Effector memory CD8-positive, alpha-beta T cell (primary cell): ENCODE measurements around the gene LHFPL3.

Experiments used
- ATAC-seq: fragments of 150-1000 bp; cut with Tn5 transposase; replicated peaks from 2 replicates; pipeline ENCODE4 v1.10.0; 2021; ENCODE audit warnings: mild to moderate bottlenecking, moderate library complexity
- DNase-seq, 3 experiments: peaks; one replicate each; pipeline ENCODE4 v3.0.0; 2021
- H3K27ac Mint-ChIP-seq, 2 donors: one replicate each; pipeline ENCODE4 v1.8.0; 2022; ENCODE audit warnings: mild to moderate bottlenecking in 2 of 2, mixed read lengths in 2 of 2, moderate library complexity in 2 of 2
- H3K27me3 Mint-ChIP-seq, 2 donors: one replicate each; pipeline ENCODE4 v1.8.0; 2022; ENCODE audit warnings: mixed read lengths in 2 of 2
- H3K36me3 Mint-ChIP-seq: one replicate; pipeline ENCODE4 v1.8.0; 2022; ENCODE audit warnings: mild to moderate bottlenecking, moderate library complexity, mixed read lengths; ENCODE audit not compliant: insufficient read depth
- H3K4me1 Mint-ChIP-seq, 2 donors: one replicate each; pipeline ENCODE4 v1.8.0; 2022; ENCODE audit warnings: low read depth in 2 of 2, mixed read lengths in 2 of 2
- H3K4me3 Mint-ChIP-seq, 2 donors: one replicate each; pipeline ENCODE4 v1.8.0; 2022; ENCODE audit warnings: mild to moderate bottlenecking in 2 of 2, mixed read lengths in 2 of 2, moderate library complexity in 2 of 2
- H3K9me3 Mint-ChIP-seq, 2 donors: one replicate each; pipeline ENCODE4 v1.8.0; 2022; ENCODE audit warnings: mixed read lengths in 2 of 2

The LHFPL3 gene

GRCh38 chr7:104328970-104329825 is 795 bp downstream of the LHFPL3 start:
- Mint-ChIP-seq H3K4me1 (peaks cover 5 to 6% of the 10 kb centered on the region in 2 donors), H3K4me3 (no peak overlapping the region), H3K9me3 (no peaks in the 10 kb centered on the region), H3K36me3 (peaks cover 2% of the 10 kb centered on the region), H3K27ac (no peak overlapping the region), H3K27me3 (peaks cover 46 to 67% of the 10 kb centered on the region in 2 donors)
- ATAC-seq (no peak), DNase-seq (no peak)

- no peaks in the 10 kb centered on the region for H3K9me3 Mint-ChIP-seq
- no peaks in the 10 kb centered on the region for H3K4me1 Mint-ChIP-seq
- no peak overlapping the region for H3K27ac Mint-ChIP-seq
- H3K27me3 Mint-ChIP-seq = peaks cover 0 to 4% of the 10 kb centered on the region in 2 donors
- ATAC-seq = no peak
- no peaks in the 10 kb centered on the region for H3K36me3 Mint-ChIP-seq
- no peak for DNase-seq
- H3K4me3 Mint-ChIP-seq = no peak overlapping the region
These were observed 13.1 kb downstream of the LHFPL3 start for GRCh38 chr7:104341546-104341945.

GRCh38 chr7:104352736-104353135 is 24.3 kb downstream of the LHFPL3 start:
- no peak for ATAC-seq
- Mint-ChIP-seq H3K4me3 (no peak overlapping the region), H3K27ac (no peak overlapping the region), H3K27me3 (peaks cover 0 to 9% of the 10 kb centered on the region in 2 donors), H3K36me3 (no peaks in the 10 kb centered on the region), H3K9me3 (no peaks in the 10 kb centered on the region), H3K4me1 (no peaks in the 10 kb centered on the region)
- DNase-seq = no peak

GRCh38 chr7:104357166-104357565 is 28.8 kb downstream of the LHFPL3 start:
- H3K27ac Mint-ChIP-seq = no peak overlapping the region
- peaks cover 8 to 24% of the 10 kb centered on the region in 2 donors for H3K27me3 Mint-ChIP-seq
- no peak for ATAC-seq
- H3K4me1 Mint-ChIP-seq = no peaks in the 10 kb centered on the region
- no peak overlapping the region for H3K4me3 Mint-ChIP-seq
- H3K9me3 Mint-ChIP-seq = no peaks in the 10 kb centered on the region
- DNase-seq = no peak
- H3K36me3 Mint-ChIP-seq = no peaks in the 10 kb centered on the region

GRCh38 chr7:104358446-104359132 is 30.2 kb downstream of the LHFPL3 start:
- H3K27me3 Mint-ChIP-seq = peaks cover 8 to 25% of the 10 kb centered on the region in 2 donors
- no peak for ATAC-seq
- no peaks in the 10 kb centered on the region for H3K36me3 Mint-ChIP-seq
- no peaks in the 10 kb centered on the region for H3K9me3 Mint-ChIP-seq
- H3K4me3 Mint-ChIP-seq = no peak overlapping the region
- H3K27ac Mint-ChIP-seq = no peak overlapping the region
- no peaks in the 10 kb centered on the region for H3K4me1 Mint-ChIP-seq
- no peak for DNase-seq

- H3K36me3 Mint-ChIP-seq = peaks cover 3% of the 10 kb centered on the region
- H3K27me3 Mint-ChIP-seq = peaks cover 8 to 21% of the 10 kb centered on the region in 2 donors
- H3K9me3 Mint-ChIP-seq = peaks cover 2 to 7% of the 10 kb centered on the region in 2 donors
- H3K4me3 Mint-ChIP-seq = no peak overlapping the region
- DNase-seq (no peak), ATAC-seq (no peak)
- no peak overlapping the region for H3K27ac Mint-ChIP-seq
- H3K4me1 Mint-ChIP-seq = no peaks in the 10 kb centered on the region
These were observed 34.4 kb downstream of the LHFPL3 start for GRCh38 chr7:104362756-104363155.

GRCh38 chr7:104363355-104363754 is 35.0 kb downstream of the LHFPL3 start:
- Mint-ChIP-seq H3K9me3 (peaks cover 2 to 7% of the 10 kb centered on the region in 2 donors), H3K27me3 (peaks cover 9 to 18% of the 10 kb centered on the region in 2 donors), H3K27ac (no peak overlapping the region), H3K4me3 (no peak overlapping the region), H3K36me3 (peaks cover 3% of the 10 kb centered on the region), H3K4me1 (no peaks in the 10 kb centered on the region)
- DNase-seq = no peak
- ATAC-seq = no peak

- no peak for ATAC-seq
- Mint-ChIP-seq H3K27ac (no peak overlapping the region), H3K36me3 (peaks cover 3% of the 10 kb centered on the region)
These were observed 38.0 kb downstream of the LHFPL3 start for GRCh38 chr7:104366390-104366789.

GRCh38 chr7:104367926-104368325 is 39.5 kb downstream of the LHFPL3 start:
- Mint-ChIP-seq H3K9me3 (peaks cover 2 to 7% of the 10 kb centered on the region in 2 donors), H3K27me3 (peaks cover 0 to 5% of the 10 kb centered on the region in 2 donors), H3K36me3 (peaks cover 3% of the 10 kb centered on the region), H3K4me3 (no peak overlapping the region), H3K27ac (no peak overlapping the region), H3K4me1 (no peaks in the 10 kb centered on the region)
- ATAC-seq = no peak
- no peak for DNase-seq

More at GRCh38 chr7:104366390-104366789, 38.0 kb downstream of the LHFPL3 start:
- Mint-ChIP-seq H3K4me3 (no peak overlapping the region), H3K27me3 (peaks cover 11 to 15% of the 10 kb centered on the region in 2 donors), H3K9me3 (peaks cover 2 to 7% of the 10 kb centered on the region in 2 donors), H3K4me1 (no peaks in the 10 kb centered on the region)
- no peak for DNase-seq

GRCh38 chr7:104371216-104371979 is 43.0 kb downstream of the LHFPL3 start:
- Mint-ChIP-seq H3K36me3 (no peaks in the 10 kb centered on the region), H3K4me3 (no peak overlapping the region), H3K4me1 (no peaks in the 10 kb centered on the region), H3K27me3 (peaks cover 0 to 5% of the 10 kb centered on the region in 2 donors), H3K9me3 (peaks cover 0 to 2% of the 10 kb centered on the region in 2 donors), H3K27ac (no peak overlapping the region)
- DNase-seq (no peak), ATAC-seq (no peak)

- H3K4me3 Mint-ChIP-seq = no peak overlapping the region
- peaks cover 0 to 2% of the 10 kb centered on the region in 2 donors for H3K9me3 Mint-ChIP-seq
- no peak overlapping the region for H3K27ac Mint-ChIP-seq
- no peak for ATAC-seq
- peaks cover 0 to 5% of the 10 kb centered on the region in 2 donors for H3K27me3 Mint-ChIP-seq
- H3K36me3 Mint-ChIP-seq = no peaks in the 10 kb centered on the region
- DNase-seq = no peak
- no peaks in the 10 kb centered on the region for H3K4me1 Mint-ChIP-seq
These were observed 43.6 kb downstream of the LHFPL3 start for GRCh38 chr7:104371980-104372357.

GRCh38 chr7:104382616-104383015 is 54.2 kb downstream of the LHFPL3 start:
- H3K4me3 Mint-ChIP-seq = no peak overlapping the region
- no peaks in the 10 kb centered on the region for H3K4me1 Mint-ChIP-seq
- peaks cover 4 to 6% of the 10 kb centered on the region in 2 donors for H3K27me3 Mint-ChIP-seq
- no peak for DNase-seq
- no peak for ATAC-seq
- H3K9me3 Mint-ChIP-seq = peaks cover 0 to 6% of the 10 kb centered on the region in 2 donors
- H3K36me3 Mint-ChIP-seq = no peaks in the 10 kb centered on the region
- no peak overlapping the region for H3K27ac Mint-ChIP-seq

GRCh38 chr7:104386943-104387342 is 58.5 kb downstream of the LHFPL3 start:
- Mint-ChIP-seq H3K4me1 (no peaks in the 10 kb centered on the region), H3K27ac (no peak overlapping the region)
- ATAC-seq = no peak

More at GRCh38 chr7:104386943-104387342, 58.5 kb downstream of the LHFPL3 start:
- H3K27me3 Mint-ChIP-seq = peaks cover 0 to 6% of the 10 kb centered on the region in 2 donors
- no peak overlapping the region for H3K4me3 Mint-ChIP-seq
- H3K9me3 Mint-ChIP-seq = peaks cover 2 to 13% of the 10 kb centered on the region in 2 donors
- no peak for DNase-seq
- H3K36me3 Mint-ChIP-seq = no peaks in the 10 kb centered on the region
